Measurements from ENCODE around the gene MRPL30.
"Not testable (repeated sequence)": the region's sequence is repeated elsewhere in the genome, so short reads cannot be mapped to it uniquely, and the experiment has no call there.

GRCh38 chr2:99192364-99192763 lies 11.4 kb downstream of the MRPL30 start:
- not testable (repeated sequence) for TF ChIP-seq CTCF (conservative IDR thresholded peaks at IDR 0.05); ZFX (IDR thresholded peaks at IDR 0.05)
